GM13977 (cell line): Measurements from ENCODE around the gene ADCK2.
"Not testable (repeated sequence)": the region's sequence is repeated elsewhere in the genome, so short reads cannot be mapped to it uniquely, and the experiment has no call there.

Experiments
- DNase-seq: peaks from one replicate; pipeline ENCODE4 v3.0.0; 2012; ENCODE audit warnings: low spot score
- in situ Hi-C: fragments of 300-500 bp; cut with MboI; formaldehyde crosslinking; loops from one replicate; pipeline ENCODE4 v1.12.0; 2022; ENCODE audit warnings: low sequenced_read_pairs, low pct_unique_long_range_greater_than_20kb, mixed read lengths, inconsistent platforms; ENCODE audit not compliant: unreplicated experiment
- TF ChIP-seq, protein P1 (sequence below): IDR thresholded peaks from 2 replicates; pipeline ENCODE4 v1.5.1; 2012; ENCODE audit warnings: mild to moderate bottlenecking, control low read depth; ENCODE audit not compliant: insufficient read depth; ENCODE audit errors: extremely low read depth, missing control alignments

ADCK2 gene

DNA sequence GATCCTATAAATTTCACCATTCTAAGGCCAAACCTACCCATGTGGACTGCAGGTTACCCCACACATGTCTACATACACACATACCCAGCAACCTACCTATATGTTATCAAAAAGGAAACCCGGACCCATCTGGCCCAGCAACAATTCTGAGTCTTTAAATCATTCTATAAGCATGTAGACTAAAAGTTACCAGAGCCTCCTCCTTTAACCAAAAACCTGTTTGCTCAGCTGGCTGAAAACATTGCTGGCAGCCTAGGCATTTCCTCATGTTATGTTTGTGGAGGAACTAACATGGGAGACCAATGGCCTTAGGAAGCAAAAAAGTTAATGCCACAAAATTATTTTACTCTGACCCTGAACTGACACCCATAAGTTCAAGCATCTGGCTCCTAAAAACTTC lies 5.3 kb upstream of the ADCK2 start:
- TF ChIP-seq, protein P1, sequence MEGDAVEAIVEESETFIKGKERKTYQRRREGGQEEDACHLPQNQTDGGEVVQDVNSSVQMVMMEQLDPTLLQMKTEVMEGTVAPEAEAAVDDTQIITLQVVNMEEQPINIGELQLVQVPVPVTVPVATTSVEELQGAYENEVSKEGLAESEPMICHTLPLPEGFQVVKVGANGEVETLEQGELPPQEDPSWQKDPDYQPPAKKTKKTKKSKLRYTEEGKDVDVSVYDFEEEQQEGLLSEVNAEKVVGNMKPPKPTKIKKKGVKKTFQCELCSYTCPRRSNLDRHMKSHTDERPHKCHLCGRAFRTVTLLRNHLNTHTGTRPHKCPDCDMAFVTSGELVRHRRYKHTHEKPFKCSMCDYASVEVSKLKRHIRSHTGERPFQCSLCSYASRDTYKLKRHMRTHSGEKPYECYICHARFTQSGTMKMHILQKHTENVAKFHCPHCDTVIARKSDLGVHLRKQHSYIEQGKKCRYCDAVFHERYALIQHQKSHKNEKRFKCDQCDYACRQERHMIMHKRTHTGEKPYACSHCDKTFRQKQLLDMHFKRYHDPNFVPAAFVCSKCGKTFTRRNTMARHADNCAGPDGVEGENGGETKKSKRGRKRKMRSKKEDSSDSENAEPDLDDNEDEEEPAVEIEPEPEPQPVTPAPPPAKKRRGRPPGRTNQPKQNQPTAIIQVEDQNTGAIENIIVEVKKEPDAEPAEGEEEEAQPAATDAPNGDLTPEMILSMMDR, result no peak
- DNase-seq, result no peak
- in situ Hi-C loops, result no loop called here

DNA sequence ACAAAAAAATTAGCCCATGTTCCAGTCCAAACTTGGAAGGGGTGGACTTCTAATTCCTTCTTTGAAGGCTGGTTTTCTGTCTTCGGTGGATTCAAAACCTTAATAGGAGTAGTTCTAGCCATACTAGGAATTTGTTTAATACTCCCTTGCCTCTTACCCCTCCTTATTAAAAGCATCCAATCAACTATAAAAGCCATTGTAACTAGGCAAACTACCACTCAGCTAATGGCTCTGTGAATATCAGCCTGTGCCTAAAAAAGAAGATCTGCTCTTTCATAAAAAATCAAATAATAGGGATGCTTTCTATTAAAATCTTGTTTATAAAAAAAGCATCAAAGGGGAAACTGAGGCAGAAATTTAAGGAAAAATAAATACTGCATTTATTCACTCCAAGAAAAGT lies 4.1 kb upstream of the ADCK2 start:
- TF ChIP-seq, protein P1, result no peak
- in situ Hi-C loops, result no loop called here

DNA sequence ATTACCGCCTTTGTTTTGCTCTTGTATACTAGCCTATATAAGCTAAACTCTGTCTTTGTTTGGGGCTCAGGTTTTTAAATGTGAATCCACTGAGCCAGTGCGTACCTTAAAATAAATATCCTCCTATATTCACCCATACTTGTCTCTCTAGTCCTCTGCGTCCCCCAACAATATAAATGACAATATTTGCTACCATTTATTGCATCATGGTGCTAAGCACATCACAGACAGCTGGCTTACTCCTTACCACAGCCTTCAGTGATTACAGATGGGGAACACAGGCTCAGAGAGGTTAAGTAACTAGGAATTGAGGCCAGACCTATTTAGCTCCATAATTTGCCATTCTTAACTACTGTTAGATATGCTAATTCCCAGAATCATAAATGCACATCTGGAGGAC lies 3.4 kb upstream of the ADCK2 start:
- no peak for DNase-seq
- in situ Hi-C loops, result no loop called here

More for the DNA sequence above, 4.1 kb upstream of the ADCK2 start:
- no peak for DNase-seq

DNA sequence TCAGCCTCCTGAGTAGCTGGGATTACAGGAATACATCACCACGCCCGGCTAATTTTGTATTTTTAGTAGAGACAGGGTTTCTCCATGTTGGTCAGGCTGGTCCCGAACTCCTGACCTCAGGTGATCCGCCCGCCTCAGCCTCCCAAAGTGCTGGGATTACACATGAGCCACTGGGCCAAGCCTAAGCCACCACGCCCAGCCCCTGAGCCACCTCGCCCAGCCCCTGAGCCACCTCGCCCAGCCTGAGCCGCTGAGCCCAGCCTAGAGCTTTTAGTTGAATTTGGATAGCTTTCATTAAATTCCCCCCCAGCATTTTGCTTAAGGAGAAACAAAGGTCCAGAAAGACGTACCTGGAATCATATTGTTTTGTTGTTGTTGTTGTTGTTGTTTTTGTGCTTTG lies 2.9 kb upstream of the ADCK2 start:
- in situ Hi-C loops, DNase-seq: not testable (repeated sequence)

More for the DNA sequence above, 3.4 kb upstream of the ADCK2 start:
- TF ChIP-seq, protein P1, result no peak

DNA sequence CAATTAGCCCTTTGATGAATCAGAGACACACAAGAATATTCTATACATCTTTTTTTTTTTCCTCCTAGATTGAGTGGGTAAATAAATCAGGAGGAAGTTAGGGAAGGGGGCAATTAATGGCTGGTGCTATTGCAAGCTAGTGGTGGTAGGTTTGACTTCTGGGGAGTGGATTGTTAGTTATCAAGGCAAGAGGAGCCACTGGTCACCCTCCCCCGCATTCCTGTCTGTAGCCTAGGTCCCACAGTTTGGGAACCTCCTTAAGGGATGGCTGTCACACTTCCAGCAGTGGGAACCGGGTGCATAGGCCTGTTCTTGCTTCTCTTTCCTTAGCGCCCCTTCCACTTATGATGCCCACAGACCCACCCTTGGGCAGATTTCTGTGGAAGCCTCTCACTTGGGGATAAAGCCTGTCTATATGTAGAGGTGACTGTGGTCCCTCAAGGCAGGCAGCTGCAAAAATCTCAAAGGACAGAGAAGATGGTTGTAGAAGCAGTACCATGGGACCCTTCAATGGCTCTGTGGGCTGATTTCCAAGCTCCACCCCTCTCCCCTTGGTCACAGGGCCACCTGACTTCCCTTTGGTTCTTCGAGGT lies 2.3 kb upstream of the ADCK2 start:
- in situ Hi-C loops, result no loop called here
- no peak for DNase-seq
- TF ChIP-seq, protein P1, result no peak

DNA sequence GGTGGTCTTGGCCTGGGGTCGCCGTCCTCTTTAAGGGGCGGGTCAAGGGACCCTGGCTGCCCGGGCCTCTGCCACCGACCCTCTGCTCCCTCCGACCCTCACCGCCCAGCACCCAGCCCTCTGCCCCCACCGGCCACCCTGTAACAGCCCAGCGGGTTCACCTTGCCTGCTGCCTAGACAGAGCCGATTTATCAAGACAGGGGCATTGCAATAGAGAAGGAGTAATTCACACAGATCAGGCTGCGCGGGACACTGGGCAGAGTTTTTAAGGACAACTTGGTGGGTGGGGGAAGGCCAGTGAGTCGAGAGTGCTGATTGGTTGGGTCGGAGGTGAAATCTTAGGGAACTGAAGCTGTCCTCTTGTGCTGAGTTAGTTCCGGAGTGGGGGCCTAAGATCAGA lies 779 bp upstream of the ADCK2 start:
- TF ChIP-seq, protein P1, result no peak
- DNase-seq, result no peak
- in situ Hi-C loops, result no loop called here

DNA sequence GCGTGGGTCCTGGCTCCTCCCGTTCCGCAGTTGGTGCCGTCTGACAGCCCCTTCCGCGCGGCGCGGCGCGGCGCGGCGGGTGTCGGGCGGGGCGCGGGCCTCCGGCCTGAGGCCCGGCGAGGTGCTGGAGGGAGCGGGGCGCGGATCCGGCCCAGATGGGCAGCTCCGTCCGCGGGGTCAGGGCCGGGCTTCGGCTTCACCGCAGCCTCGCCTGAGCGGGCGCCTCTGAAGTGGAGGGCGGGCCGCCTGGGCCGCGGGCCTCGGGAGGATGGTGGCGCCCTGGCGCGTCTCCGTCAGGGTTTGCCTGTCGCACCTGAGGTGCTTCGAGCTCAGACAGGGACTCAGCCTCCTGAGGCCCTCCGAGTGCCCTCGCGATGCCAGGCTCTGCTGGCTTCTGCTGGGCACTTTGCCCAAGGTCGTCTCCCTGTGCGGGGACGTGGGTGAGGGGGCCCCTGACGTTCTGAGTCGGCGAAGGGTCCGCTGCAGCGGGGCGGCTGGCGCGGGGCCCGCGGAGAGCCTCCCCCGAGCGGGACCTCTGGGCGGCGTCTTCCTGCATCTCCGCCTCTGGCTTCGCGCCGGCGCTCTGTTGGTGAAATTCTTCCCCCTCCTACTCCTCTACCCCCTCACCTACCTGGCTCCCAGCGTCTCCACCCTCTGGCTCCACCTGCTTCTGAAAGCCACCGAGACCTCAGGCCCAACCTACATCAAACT lies 473 bp downstream of the ADCK2 start:
- in situ Hi-C loops, result no loop called here
- TF ChIP-seq, protein P1, result no peak
- DNase-seq, result peak; percentile 83
